ENCODE measurements around the gene MAD1L1.

DNA sequence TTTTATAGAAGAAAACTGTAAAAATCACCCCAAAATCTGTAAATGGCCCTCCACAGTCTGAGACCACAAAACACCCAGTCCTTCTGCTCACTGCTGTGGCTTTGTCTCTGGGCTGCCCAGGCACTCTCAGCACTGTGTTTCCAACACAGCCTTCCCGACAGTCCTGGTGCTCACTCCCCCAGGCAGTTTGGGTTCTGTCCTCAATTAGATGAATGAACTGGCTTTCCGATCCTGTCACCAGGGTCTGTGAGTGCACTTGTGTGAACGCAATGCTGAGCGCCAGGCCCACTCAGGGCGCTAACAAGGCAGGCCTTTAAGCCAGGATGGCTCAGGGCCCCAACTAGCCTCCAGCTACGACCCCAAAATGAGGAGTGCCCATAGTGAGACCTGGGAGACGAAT lies 3.3 kb downstream of the MAD1L1 start:
- TF ChIP-seq, protein P1, sequence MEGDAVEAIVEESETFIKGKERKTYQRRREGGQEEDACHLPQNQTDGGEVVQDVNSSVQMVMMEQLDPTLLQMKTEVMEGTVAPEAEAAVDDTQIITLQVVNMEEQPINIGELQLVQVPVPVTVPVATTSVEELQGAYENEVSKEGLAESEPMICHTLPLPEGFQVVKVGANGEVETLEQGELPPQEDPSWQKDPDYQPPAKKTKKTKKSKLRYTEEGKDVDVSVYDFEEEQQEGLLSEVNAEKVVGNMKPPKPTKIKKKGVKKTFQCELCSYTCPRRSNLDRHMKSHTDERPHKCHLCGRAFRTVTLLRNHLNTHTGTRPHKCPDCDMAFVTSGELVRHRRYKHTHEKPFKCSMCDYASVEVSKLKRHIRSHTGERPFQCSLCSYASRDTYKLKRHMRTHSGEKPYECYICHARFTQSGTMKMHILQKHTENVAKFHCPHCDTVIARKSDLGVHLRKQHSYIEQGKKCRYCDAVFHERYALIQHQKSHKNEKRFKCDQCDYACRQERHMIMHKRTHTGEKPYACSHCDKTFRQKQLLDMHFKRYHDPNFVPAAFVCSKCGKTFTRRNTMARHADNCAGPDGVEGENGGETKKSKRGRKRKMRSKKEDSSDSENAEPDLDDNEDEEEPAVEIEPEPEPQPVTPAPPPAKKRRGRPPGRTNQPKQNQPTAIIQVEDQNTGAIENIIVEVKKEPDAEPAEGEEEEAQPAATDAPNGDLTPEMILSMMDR (conservative IDR thresholded peaks at IDR 0.05; ENCODE audit: low read depth, low read length) = no peak
- TF ChIP-seq EZH2 (IDR thresholded peaks at IDR 0.05; ENCODE audit: borderline replicate concordance, low read depth, low read length, poor library complexity, severe bottlenecking) = no peak
